HUDEP-2 (cell line): ENCODE results near the gene ZC3H10.
"Not testable (repeated sequence)": the region's sequence is repeated elsewhere in the genome, so short reads cannot be mapped to it uniquely, and the experiment has no call there.

Source experiments
- DNase-seq, 76 experiments: peaks; one replicate each; lab custom pipeline; 2025; ENCODE audit not compliant: unreplicated experiment in 76 of 76; lab: John Stamatoyannopoulos, UW

The ZC3H10 gene, protein sequence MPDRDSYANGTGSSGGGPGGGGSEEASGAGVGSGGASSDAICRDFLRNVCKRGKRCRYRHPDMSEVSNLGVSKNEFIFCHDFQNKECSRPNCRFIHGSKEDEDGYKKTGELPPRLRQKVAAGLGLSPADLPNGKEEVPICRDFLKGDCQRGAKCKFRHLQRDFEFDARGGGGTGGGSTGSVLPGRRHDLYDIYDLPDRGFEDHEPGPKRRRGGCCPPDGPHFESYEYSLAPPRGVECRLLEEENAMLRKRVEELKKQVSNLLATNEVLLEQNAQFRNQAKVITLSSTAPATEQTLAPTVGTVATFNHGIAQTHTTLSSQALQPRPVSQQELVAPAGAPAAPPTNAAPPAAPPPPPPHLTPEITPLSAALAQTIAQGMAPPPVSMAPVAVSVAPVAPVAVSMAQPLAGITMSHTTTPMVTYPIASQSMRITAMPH

DNA sequence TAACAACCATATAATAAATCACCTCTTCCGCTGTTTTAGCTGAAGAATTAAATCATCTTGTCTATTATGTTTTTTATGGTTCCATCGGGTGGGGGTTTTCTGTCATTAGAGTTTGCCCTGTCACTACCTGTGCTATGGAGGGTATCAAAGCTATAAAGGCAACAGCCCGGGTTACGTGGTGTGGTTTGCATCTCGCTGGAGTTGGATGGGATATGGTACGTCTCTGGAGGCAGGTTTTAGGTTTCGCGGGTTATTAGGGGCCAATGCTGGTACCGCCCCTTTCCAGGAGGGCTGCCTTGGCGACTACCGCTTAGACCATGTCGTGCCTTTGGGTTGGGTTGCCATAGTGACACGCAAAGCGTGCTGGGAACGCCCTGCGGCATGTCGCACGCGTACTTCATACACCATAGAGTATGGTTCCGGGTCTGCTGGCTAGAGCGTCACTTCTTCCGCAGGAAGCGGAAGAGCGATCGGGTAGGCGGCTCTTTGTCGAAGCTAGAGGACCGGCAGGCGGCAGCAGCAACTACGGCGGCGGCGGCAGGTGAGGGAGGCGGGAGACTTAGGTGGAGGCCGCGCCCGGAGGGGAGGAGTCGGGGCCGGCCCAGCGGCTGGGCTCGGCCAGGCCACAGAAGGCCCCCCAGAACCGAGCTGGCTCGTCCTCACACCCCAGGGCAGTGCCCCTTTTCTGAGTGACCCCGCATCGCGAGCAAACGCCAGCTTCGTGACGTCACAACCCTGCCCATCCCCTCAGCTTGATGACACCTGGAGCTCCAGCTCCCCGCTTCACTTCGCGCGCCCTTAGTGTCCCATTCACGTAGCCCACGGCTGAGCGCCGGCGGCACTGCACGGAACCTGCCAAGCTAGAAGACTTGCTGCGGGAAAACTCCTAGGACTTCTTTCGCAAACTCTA, at the start of gene ZC3H10:
TSS of gene ZC3H10 (plus strand) at position 489 of the 910 bp plus-strand sequence. CDS start 2,297 bp downstream, outside the sequence.
- peak; percentile 33 to 99 (median 97) for DNase-seq

DNA sequence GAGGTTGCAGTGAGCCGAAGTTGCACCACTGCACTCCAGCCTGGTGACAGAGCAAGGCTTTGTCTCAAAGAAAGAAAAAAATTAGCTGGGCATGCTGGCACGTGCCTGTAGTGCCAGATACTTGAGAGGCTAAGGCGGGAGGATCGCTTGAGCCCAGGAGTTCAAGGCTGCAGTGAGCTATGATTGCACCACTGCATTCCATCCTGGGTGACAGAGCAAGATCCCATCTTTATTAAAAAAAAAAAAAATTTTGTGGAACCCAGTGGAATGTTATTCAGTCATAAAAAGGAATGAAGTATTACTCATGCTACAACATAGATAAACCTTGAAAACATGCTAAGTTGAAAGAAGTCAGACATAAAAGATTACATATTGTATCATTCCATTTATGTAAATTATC, 46.4 kb upstream of the ZC3H10 start:
- DNase-seq: no peak

DNA sequence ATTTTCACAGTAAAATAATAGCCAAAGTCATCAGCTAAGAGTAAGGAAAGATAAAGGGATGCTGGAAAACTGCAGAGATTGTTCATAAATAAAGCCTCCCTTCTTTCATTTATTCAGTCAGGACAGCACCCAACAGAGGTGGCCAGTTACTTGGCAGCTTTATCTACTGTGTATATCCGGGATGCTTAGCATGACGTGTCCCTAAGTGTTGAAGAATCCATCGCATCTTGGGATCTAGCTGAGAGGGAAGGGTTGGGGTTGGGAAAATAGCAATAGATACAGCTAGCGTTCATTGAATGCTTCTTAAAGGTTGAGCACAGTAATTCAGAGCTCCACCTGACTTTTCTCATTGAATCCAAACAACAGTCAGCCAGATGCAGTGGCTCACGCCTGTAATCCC, 43.7 kb upstream of the ZC3H10 start:
- no peak for DNase-seq

DNA sequence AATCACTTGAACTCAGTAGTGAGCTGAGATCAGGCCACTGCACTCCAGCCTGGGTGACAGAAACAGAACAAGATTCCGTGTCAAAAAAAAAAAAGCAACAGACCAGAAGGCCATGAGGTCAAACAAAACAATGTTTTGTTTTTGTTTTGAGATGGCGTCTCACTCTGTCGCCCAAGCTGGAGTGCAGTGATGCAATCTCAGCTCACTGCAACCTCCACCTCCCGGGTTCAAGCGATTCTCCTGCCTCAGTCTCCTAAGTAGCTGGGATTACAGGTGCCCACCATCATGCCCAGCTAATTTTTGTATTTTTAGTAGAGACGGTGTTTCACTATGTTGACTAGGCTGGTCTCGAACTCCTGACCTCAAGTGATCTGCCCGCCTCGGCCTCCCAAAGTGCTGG, 40.1 kb upstream of the ZC3H10 start:
- not testable (repeated sequence) for DNase-seq

DNA sequence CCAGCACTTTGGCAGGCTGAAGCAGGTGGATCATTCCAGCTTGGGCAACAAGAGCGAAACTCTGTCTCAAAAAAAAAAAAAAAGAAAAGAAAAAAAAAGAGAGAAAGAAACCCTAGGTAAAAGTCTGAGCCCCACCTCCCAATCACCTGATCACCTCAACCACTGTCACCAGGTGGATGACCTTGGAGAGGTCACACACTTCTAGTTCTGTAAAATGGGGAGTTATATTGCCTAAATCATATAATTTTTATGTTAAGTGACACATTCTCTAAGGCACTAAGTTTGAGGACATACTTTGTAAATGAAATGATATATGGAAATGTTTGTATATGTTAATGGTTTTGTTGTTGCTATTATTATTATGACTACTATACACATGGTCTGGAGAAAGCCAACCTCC, 39.6 kb upstream of the ZC3H10 start:
- DNase-seq: no peak

DNA sequence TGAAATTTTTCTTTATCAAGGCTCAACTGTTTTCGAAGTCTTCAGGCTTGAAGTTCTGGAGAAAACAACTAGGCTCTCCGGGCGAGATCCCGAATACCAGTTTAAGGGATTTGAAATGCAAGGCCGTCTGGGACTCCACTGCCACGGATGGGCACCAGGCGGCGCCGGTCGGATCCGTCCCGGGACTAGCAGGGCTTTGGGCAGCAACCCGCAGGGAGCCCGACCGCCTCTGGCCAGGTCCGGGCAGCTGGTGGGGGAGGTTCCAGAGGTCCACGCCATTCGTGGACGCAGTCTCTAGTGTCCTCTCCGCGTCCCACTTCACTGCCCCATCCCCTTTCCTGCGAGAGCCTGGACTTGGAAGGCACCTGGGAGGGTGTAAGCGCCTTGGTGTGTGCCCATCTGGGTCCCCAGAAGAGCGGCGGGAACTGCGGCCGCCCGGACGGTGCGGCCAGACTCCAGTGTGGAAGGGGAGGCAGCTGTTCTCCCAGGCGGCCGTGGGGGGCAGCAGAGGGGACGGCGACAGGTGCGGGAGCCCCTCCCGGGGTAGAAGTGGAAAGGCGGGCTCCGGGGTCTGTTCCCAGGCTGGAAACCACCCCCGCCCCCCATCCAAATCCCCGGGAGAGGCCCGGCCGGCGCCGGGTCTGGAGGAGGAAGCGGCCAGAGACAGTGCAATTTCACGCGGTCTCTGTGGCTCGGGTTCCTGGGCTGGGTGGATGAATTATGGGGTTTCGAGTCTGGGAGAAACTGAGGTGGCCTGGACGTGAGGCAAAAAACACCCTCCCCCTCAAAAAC, 38.9 kb upstream of the ZC3H10 start:
- DNase-seq: peak in 69 of 76 experiments; percentile 3 to 78 (median 60)

DNA sequence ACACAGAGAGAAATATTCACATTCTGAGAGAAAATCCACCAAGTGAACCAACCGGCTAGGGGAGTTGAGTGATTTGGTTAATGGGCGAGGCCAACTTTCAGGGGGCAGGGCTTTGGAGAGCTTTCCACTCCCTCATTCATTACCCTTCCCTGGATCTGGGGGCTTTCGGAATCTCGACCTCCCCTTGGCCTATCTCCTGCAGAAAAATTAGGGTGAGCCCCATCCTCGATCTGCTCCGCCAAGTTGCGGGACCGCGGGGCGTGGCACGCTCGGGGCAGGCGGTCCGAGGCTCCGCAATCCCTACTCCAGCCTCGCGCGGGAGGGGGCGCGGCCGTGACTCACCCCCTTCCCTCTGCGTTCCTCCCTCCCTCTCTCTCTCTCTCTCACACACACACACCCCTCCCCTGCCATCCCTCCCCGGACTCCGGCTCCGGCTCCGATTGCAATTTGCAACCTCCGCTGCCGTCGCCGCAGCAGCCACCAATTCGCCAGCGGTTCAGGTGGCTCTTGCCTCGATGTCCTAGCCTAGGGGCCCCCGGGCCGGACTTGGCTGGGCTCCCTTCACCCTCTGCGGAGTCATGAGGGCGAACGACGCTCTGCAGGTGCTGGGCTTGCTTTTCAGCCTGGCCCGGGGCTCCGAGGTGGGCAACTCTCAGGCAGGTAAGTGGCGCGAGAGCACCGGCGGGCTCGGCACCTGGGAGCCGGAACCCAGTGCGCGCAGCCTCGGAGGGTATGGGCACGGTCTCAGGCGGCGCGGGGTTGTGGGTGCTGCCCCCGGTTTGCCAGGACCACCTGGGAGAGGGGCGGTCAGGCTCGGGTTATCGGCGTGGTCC, 38.1 kb upstream of the ZC3H10 start, which contains the start of gene ERBB3:
TSS of gene ERBB3 (plus strand) at position 443 of the 833 bp plus-strand sequence. CDS start at position 579, 136 bp downstream.
- DNase-seq: peak in 53 of 76 experiments; percentile 6 to 68 (median 46)

DNA sequence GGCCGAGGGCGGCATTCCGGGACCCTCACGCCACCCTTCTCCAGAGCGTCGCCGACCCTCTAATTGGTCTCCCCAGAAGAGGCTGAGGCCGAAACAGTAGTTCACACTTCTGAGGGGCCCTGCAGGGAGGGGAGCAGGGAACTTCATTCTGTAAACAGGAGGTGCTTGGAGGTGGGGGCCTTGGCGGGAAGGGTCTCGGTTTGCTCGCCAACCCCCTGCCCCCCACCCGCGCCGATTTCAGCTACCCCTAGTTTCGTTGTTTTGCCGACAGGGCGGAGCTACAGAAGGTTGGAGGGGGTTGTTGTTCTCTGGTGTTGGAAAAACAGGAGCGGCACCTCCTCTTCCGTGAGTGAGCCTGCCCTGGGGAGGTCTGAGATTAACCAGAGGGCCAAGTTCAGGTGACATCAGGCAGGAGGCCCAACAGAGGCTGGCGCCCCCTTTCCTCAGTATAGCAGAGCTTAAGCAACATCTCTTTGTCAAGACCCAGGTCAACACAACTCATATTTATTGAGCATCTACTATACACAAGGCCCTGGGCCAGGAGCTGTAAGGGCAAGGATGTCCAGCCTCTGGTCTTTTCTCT, 37.4 kb upstream of the ZC3H10 start:
- DNase-seq: no peak

DNA sequence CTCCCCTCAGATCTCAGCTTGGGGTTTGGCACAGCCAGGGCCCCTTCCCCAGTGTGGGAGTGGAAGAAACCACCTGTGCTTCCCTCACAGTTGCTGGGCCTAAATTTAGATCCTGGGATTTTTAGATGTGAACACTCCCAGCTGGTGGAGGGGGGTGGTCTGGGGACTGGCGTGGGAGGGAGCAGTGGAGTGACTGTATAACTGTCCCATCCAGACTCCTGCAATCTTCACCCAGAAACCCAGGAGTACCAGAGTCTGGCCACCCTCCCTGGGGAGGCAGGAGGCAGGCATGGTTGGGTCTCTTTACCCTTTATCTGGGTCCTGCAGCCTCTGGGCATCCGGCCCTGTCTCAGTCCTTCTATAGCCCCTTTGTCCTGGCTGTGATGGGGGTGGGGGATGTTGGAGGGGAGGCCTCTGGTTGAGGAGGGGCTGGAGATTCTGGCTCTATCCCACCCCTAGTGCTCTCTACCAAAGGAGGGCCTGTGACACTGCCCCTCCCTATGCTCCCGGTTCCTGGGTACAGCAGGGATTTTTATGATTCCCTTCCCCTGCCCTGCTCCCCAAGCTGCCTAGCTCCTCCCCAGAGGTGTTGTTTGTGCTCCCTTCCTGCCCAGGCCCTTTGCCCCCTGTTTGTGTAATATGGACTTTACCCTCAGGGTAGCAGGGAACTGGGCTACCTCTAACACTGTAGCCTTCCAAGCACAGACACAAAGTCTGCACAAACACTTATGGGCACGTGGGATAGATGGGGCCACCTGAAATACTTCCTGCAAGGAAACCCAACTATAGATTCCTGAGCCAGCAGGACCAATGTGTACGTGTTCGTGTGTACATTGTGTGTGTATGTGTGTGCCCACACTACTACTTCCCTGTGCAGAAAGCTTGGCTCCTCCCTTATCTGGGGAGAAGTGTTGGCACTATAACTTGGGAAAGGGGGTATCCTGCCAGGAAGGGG, 36.4 kb upstream of the ZC3H10 start:
- no peak for DNase-seq

DNA sequence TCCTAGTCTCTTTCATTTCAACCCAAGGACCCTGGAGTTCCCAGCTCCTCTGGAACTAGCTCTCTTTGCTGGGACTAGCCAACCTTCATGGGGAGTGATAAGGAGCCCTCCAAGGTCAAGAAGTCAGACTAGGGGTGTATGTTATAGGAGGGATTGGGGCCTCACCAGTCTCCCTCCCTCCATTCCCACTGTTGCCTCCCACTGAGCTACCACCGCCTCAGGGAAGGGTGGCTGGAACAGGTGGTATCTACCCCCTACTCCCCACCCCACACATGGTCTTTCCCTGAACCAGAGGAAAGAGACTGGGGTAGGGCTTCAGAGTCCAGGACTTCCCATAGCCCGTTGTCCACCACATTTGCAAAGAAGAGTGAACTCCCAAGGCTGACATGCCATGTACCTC, 35.7 kb upstream of the ZC3H10 start:
- no peak for DNase-seq

DNA sequence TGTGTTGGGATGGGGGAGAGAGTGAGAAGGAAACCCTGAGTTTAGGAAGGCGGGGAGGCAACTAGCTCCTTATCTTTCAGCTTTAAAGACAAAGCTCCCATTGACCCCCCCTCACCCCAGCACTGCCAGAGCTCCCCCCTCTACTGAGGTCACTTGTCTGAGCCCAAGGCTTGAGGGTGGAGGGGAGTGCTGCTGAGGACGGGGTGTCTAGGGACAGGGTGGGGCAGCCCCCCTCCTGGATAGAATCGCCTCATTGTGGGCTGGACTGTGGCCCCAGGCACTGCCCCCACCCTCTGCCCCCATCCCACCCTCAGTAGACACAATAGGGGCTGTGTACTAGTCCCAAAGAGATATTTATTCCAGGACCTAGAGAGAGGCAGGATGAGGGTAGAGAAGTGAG, 35.1 kb upstream of the ZC3H10 start:
- no peak for DNase-seq

DNA sequence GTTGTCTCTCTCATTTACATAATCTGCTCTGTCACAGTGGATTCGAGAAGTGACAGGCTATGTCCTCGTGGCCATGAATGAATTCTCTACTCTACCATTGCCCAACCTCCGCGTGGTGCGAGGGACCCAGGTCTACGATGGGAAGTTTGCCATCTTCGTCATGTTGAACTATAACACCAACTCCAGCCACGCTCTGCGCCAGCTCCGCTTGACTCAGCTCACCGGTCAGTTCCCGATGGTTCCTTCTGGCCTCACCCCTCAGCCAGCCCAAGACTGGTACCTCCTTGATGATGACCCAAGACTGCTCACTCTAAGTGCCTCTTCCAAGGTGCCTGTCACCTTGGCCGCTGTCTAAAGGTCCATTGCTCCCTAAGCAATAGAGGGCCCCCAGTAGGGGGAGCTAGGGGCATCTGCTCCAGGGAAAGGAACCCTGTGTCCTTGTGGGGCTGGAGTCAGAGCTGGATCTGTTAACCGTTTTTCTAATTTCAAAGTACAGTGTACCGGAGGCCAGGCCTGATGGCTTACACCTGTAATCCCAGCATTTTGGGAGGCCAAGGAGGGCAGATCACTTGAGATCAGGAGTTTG, 33.0 kb upstream of the ZC3H10 start:
- peak in 36 of 76 experiments; percentile 5 to 49 (median 26) for DNase-seq

DNA sequence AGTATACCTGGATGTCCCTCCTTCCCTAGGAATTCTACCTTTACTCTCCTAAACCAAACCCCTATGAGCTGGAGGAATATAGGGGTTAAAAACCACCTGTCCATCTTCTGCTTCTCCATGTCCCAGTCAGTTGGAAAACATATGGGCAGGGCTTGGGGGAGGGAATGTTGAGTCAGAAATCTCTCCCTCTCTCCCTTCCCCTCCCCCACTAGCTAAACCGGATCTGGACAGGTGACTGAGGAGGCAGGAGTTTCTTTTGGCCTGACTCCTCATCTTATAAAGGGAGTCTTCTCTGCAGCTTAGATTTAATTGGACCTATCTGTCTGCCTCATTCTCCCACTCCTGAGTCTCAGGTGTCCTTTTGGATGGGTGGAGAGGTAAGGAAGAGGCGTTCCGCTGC, 32.0 kb upstream of the ZC3H10 start:
- DNase-seq: no peak

DNA sequence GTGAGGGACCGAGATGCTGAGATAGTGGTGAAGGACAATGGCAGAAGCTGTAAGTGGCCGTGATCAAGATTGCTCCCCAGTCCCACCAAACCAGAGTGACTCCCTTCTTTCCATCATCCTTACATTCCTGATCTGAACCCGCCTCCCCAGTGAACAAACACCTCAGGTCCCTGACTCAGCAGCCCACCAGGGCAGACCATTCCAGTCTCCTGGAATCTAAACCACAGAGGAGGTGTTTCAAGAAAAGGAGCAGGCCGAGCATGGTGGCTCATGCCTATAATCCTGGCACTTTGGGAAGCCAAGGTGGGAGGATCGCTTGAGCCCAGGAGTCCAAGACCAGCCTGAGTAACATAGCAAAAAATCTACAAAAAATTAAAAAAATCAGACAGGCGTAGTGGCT, 31.5 kb upstream of the ZC3H10 start:
- no peak for DNase-seq

DNA sequence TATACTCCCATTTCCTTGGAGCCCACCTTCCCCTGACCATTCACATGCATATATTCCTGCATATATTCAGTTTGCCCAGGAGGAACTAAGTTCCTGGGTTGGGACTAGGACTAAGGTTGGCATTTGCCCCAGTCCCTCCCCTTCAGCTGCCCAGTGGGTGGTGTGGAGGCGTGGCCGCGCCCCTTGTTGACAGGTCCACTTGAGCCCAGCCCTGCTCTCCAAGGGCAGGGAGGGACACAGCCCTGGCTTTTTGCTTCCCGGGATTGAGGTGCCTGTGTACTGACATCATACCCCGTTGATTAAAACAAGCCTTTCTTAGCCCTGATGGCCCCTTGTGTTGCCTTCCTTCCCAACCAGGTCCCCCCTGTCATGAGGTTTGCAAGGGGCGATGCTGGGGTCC, 30.8 kb upstream of the ZC3H10 start:
- peak in 17 of 76 experiments; percentile 4 to 53 (median 18) for DNase-seq

DNA sequence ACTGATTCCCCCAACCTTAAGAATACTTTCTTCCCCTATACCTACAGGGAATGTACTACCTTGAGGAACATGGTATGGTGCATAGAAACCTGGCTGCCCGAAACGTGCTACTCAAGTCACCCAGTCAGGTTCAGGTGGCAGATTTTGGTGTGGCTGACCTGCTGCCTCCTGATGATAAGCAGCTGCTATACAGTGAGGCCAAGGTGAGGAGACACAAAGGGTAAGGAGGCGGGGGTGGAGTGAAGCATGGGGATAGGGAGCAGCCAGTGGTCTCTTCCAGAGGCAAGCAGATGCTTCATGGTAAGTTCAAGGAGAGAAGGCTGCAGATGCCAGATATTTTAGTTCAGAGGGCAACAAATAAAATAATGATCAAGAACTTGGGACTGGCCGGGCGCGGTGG, 20.3 kb upstream of the ZC3H10 start:
- DNase-seq: no peak

DNA sequence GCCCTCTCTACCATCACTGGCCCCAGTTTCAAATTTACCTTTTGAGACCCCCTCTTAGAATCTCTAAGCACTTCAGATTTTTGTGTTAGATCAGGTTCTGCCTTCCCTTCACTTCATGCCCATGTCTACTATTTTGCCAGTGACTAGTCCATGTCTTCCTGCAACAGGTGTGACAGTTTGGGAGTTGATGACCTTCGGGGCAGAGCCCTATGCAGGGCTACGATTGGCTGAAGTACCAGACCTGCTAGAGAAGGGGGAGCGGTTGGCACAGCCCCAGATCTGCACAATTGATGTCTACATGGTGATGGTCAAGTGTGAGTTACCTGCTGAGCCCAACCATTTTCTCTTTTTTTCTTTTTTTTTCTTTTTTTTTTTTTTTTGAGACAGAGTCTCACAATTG, 19.5 kb upstream of the ZC3H10 start:
- DNase-seq: no peak

DNA sequence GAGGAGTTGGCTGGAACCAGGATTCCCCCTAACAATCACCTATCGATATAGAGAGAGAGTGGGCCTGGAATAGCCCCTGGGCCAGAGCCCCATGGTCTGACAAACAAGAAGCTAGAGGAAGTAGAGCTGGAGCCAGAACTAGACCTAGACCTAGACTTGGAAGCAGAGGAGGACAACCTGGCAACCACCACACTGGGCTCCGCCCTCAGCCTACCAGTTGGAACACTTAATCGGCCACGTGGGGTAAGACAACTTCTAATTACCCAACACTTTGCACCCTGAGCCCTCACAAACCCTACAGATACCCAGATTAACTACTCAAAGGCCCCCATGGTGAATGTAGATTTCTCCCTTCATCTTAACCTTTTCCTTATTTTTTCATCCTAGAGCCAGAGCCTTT, 18.3 kb upstream of the ZC3H10 start:
- no peak for DNase-seq
